NCI-H128 (cell line): ENCODE results near the gene VPS4A.
"Not testable (repeated sequence)": the region's sequence is repeated elsewhere in the genome, so short reads cannot be mapped to it uniquely, and the experiment has no call there.

Experiments used
- DNase-seq: peaks from one replicate; lab custom pipeline; 2025; ENCODE audit not compliant: unreplicated experiment; lab: John Stamatoyannopoulos, UW

The VPS4A gene

GRCh38 chr16:69310653-69311532 is at the start of gene VPS4A:
TSS of gene VPS4A (plus strand) at chr16:69311350. CDS start at chr16:69311512, 162 bp downstream.
- peak; percentile 84 for DNase-seq

DNA sequence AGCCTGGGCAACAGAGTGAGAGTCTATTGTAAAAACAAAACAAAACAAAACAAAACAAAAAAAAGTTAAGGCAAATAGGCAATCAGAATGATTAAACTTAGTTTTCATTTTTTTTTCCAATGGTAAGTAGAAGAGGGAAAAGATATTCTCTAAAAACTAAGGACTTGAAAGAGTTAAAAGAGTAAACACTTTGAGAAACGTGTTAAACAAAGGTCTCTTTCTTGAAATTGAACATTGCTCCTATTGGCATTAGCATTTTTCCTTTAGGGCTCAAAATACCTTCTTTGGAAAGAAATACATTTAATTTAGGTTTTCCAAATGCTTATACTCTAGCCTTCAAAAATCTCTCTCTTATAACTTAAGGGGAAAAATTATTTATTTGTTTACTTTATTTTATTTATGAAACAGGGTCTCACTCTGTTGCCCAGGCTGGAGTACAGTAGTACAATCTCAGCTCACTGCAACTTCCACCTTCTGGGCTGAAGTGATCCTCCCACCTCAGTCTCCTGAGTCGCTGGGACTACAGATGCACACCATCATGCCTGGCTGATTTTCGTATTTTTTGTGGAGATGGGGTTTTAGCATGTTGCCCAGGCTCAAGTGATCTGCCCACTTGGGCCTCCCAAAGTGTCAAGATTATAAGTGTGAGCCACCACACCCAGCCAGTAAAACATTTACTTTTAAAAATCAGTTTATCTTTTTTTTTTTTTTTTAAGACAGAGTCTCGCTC is 44.7 kb upstream of the VPS4A start:
- no peak for DNase-seq

GRCh38 chr16:69267633-69268032 is 43.5 kb upstream of the VPS4A start:
- no peak for DNase-seq

DNA sequence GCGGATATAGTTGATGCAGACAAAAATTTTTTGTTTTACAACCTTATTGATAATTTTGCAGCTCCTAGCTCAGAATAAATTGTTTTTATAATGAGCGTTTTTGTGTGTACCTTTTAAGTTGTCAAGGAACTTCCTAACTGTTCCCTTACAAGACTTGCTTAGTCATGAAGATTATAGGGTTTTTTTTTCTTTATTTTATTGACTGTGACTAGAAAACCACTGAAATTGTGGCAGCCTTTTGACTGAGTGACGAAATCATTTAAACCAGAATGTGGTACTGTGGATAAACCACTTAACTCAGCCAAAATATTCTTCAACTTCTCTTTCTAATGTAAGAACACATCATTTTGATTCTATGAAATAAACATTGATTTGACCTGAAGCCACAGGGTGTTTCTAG is 40.8 kb upstream of the VPS4A start:
- no peak for DNase-seq

- no peak for DNase-seq
Observed at GRCh38 chr16:69270831-69271230, 40.3 kb upstream of the VPS4A start.

DNA sequence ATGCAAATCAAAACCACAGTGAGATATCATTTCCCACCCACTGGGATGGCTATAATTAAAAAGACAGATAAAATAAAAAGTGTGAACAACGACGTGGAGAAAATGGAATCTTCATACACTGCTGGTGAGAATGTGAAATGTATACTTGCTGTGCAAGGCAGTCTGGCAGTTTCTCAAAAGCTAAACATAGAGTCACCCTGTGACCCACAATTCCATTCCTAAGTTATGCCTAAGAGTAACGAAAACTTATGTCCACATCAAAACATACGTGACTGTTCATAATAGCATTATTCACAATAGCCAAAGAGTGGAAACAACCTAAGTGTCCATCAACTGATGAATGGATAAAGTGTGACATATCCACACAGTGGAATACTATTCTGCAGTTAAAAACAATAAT is 38.1 kb upstream of the VPS4A start:
- no peak for DNase-seq

DNA sequence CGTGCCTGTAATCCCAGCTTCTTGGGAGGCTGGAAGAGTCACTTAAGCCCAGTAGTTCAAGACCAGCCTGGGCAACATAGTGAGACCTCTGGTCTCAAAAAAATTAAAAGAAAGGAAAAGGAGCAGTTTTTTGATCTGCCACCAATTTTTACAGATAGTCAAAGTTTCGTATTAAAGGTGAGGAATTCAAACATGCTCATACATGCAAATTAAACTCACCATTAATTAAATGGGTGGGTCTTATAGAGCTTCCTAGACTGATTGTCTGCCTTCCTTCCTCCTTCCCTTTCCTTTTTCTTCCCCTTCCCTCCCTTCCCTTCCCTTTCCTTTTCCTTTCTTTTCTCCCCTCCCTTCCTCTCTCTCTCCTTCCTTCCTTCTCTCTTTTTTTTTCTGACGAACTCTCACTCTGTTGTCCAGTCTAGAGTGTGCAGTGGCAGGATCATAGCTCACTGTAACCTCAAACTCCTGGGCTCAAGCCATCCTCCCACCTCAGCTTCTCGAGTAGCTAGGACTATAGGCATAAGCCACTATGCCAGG is 36.4 kb upstream of the VPS4A start:
- DNase-seq = no peak

GRCh38 chr16:69276148-69277115 is 34.7 kb upstream of the VPS4A start:
- no peak for DNase-seq

- no peak for DNase-seq
Observed at GRCh38 chr16:69277413-69277812, 33.7 kb upstream of the VPS4A start.

GRCh38 chr16:69283851-69284250 is 27.3 kb upstream of the VPS4A start:
- no peak for DNase-seq

DNA sequence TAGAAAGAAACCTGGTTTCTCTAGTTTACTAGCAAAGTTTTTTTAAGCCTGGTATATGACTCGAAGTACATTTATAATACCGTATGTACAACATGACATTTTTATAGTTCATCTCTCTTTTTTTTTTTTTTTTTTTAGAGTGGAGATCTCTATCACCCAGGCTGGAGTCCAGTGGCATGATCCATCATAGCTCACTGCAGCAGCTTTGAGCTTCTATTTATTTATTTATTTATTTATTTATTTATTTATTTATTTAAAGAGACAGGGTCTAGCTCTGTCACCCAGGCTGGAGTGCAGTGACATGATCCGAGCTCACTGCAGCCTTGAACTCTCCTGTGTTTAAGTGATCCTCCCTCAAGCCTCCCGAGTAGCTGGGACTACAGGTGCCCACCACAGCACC is 25.9 kb upstream of the VPS4A start:
- DNase-seq = no peak

- DNase-seq = no peak
Observed at GRCh38 chr16:69286941-69287713, 24.0 kb upstream of the VPS4A start.

GRCh38 chr16:69291657-69292056 is 19.5 kb upstream of the VPS4A start:
- not testable (repeated sequence) for DNase-seq

DNA sequence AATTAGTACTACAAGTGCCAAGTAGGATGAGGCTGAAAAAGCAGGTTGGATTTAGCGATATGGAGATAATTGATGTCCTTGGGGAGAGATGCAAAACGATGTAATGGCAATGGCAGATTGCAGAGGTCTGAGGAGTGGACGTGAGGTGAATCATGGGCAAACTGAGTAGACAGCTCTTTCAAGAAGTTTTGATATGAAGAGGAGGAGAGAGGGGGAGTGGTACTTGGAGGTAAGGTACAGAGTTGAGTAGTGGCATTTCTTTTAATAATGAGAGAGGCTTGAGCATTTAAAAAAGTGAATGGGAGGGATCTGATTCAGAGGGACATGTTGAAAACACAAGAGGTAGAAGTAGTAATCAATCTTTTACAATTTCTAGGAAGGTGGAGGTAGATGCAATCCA is 17.7 kb upstream of the VPS4A start:
- DNase-seq = no peak

DNA sequence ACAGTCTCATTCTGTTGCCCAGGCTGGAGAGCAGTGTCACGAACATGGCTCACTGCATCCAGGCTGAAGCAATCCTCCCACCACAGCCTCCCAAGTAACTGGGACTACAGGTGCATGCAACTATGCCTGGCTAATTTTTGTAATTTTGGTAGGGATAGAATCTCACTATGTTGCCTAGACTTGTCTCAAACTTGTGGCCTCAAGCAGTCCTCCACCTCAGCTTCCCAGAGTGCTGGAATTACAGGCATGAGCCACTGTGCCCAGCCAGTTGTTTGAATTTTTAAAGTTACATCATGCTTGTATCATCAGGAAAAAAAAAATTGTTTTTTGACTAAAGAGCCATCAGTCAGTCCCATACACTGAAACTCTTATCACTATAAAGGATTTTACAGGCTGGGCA is 17.1 kb upstream of the VPS4A start:
- DNase-seq = no peak

- DNase-seq = not testable (repeated sequence)
Observed at GRCh38 chr16:69296771-69297170, 14.4 kb upstream of the VPS4A start.

DNA sequence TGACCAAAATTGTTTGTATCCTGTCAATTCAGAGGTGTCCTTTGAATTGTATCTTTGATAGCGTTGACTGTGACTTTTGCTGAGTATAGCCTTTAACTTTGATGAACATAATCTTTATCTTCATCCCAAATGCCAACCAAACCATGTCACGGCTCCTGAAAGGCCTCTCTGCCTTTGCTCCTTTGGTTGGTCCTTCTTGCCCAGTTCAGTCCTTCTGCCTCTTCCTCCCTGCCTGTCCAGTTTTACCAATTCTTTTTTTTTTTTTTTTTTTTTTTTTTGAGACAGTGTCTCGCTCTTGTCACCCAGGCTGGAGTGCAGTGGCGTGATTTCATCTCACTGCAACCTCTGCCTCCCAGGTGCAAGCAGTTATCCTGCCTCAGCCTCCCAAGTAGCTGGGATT is 12.9 kb upstream of the VPS4A start:
- DNase-seq = no peak

- DNase-seq = no peak
Observed at GRCh38 chr16:69301187-69301586, 10.0 kb upstream of the VPS4A start.

DNA sequence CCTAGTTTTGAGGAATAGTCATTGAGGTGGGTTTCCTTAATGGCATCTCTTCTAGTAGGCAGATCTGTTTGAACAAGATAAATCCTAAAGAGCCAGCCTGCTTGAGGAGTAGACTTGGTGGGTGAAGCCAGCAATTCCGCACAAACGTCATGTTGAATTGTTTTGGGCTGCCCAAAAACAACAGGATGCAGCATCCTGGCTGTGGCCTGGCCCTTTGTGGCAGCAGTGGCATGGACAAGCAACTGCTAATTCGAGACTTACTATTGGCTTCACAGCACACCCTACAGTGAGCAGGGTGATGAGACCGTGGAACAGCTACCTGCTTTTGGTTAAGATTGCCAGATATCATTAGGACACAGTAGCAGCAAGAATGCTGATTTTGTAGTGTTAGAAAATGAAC is 9.3 kb upstream of the VPS4A start:
- DNase-seq = no peak

- DNase-seq = no peak
Observed at GRCh38 chr16:69302301-69302700, 8.8 kb upstream of the VPS4A start.
